Stimulated activated CD8-positive, alpha-beta memory T cell treated with anti-CD3 and anti-CD28 coated beads, Interleukin-4, amount 100 ng/mL, for 24 hours (primary cell): Measurements from ENCODE around the gene SSC4D.

Experiments
- DNase-seq: peaks from one replicate; pipeline ENCODE4 v3.0.0-alpha.2; 2020; ENCODE audit warnings: low read depth

Gene SSC4D

GRCh38 chr7:76354516-76354915 lies 55.0 kb downstream of the SSC4D start:
- DNase-seq, result no peak

- no peak for DNase-seq
Observed at GRCh38 chr7:76353744-76354143, 55.8 kb downstream of the SSC4D start.

- DNase-seq, result no peak
Observed at GRCh38 chr7:76352193-76352592, 57.3 kb downstream of the SSC4D start.

GRCh38 chr7:76351372-76351771 lies 58.1 kb downstream of the SSC4D start:
- DNase-seq, result no peak

GRCh38 chr7:76349313-76349885 lies 60.1 kb downstream of the SSC4D start:
- DNase-seq, result no peak

- no peak for DNase-seq
Observed at GRCh38 chr7:76347710-76348109, 61.8 kb downstream of the SSC4D start.

- no peak for DNase-seq
Observed at GRCh38 chr7:76346778-76347177, 62.7 kb downstream of the SSC4D start.

GRCh38 chr7:76346097-76346496 lies 63.4 kb downstream of the SSC4D start:
- DNase-seq, result no peak

GRCh38 chr7:76343931-76344321 lies 65.6 kb downstream of the SSC4D start:
- no peak for DNase-seq

GRCh38 chr7:76343294-76343930 lies 66.1 kb downstream of the SSC4D start:
- no peak for DNase-seq

- no peak for DNase-seq
Observed at GRCh38 chr7:76342222-76342621, 67.3 kb downstream of the SSC4D start.

- DNase-seq, result no peak
Observed at GRCh38 chr7:76340617-76341131, 68.8 kb downstream of the SSC4D start.
